Amniotic epithelial cell (primary cell): Measurements from ENCODE around the gene TMEM8B.

ENCODE experiments used
- DNase-seq: peaks from one replicate; pipeline ENCODE4 v3.0.0-alpha.2; 2010; ENCODE audit warnings: low read depth

TMEM8B gene

GRCh38 chr9:35840881-35841644 lies 12.0 kb downstream of the TMEM8B start:
- no peak for DNase-seq

- DNase-seq = no peak
Measured at GRCh38 chr9:35841645-35841900, 12.5 kb downstream of the TMEM8B start.

GRCh38 chr9:35842020-35842745 lies 13.2 kb downstream of the TMEM8B start:
- no peak for DNase-seq

GRCh38 chr9:35842795-35843194 lies 13.8 kb downstream of the TMEM8B start:
- no peak for DNase-seq

GRCh38 chr9:35844628-35845270 lies 15.7 kb downstream of the TMEM8B start:
- DNase-seq = peak; percentile 78

GRCh38 chr9:35845824-35846771 lies 17.1 kb downstream of the TMEM8B start:
- no peak for DNase-seq

GRCh38 chr9:35847792-35848572 lies 19.0 kb downstream of the TMEM8B start:
- DNase-seq = peak; percentile 94

GRCh38 chr9:35852267-35852815 lies 23.3 kb downstream of the TMEM8B start:
- DNase-seq = no peak

GRCh38 chr9:35852876-35853865 lies 24.1 kb downstream of the TMEM8B start:
- DNase-seq = no peak

GRCh38 chr9:35854091-35854762 lies 25.2 kb downstream of the TMEM8B start:
- no peak for DNase-seq

GRCh38 chr9:35856206-35856605 lies 27.2 kb downstream of the TMEM8B start:
- DNase-seq = no peak

GRCh38 chr9:35856882-35857281 lies 27.9 kb downstream of the TMEM8B start:
- no peak for DNase-seq

GRCh38 chr9:35858458-35858857 lies 29.4 kb downstream of the TMEM8B start:
- DNase-seq = no peak

GRCh38 chr9:35859310-35859989 lies 30.4 kb downstream of the TMEM8B start:
- DNase-seq = no peak

GRCh38 chr9:35859990-35860339 lies 30.9 kb downstream of the TMEM8B start:
- DNase-seq = no peak

GRCh38 chr9:35861161-35861897 lies 32.3 kb downstream of the TMEM8B start:
- no peak for DNase-seq

GRCh38 chr9:35862328-35862727 lies 33.3 kb downstream of the TMEM8B start:
- no peak for DNase-seq

GRCh38 chr9:35863583-35863982 lies 34.6 kb downstream of the TMEM8B start:
- no peak for DNase-seq
